NCI-H82 (cell line): ENCODE data around the gene BRWD1.

Experiments
- DNase-seq: peaks from one replicate; lab custom pipeline; 2025; lab: John Stamatoyannopoulos, UW

Gene BRWD1

DNA sequence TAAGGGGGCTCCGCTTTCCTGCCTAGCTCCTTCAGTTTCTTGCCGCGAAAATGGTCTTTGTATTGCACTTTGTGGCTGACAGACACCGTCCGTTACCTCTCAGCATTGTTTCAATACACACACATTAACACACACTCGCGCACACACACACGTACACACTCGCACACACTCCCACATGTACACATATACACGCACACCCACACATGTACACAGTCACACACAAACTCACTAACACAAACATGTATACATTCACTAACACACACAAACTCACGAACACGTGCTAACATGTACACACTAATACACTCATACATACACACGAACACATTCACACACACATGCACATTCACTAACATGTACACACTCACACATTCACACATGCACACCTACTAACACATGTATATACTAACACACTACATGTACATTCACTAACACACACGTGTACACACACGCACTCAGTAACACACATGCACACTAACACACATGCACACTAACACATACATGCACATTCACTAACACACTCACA is 179.1 kb downstream of the BRWD1 start:
- no peak for DNase-seq
